HL-60 (cell line): Measurements from ENCODE around the gene ACVRL1.

Source experiments
- DNase-seq, 2 experiments: peaks; one replicate each; pipeline ENCODE4 v3.0.0-alpha.2; 2010 to 2020; ENCODE audit warnings: low read depth in 1 of 2, low spot score in 1 of 2
- H3K27ac ChIP-seq: fragments of 250-450 bp; sonication (Bioruptor Pico); replicated peaks from 2 replicates; pipeline ENCODE4 v1.5.1; 2020; ENCODE audit warnings: mild to moderate bottlenecking, moderate library complexity
- H3K27me3 ChIP-seq: fragments of 250-450 bp; sonication (Bioruptor Pico); 2 replicates; pipeline ENCODE4 v1.5.1; 2021; ENCODE audit warnings: mild to moderate bottlenecking, moderate library complexity; ENCODE audit not compliant: insufficient read depth, poor library complexity, severe bottlenecking
- H3K4me3 ChIP-seq: replicated peaks from 2 replicates; pipeline ENCODE4 v1.5.1; 2011; ENCODE audit warnings: mild to moderate bottlenecking, control low read depth, low read length; ENCODE audit not compliant: insufficient read depth
- CTCF ChIP-seq: IDR thresholded peaks from one replicate; pipeline ENCODE4 v1.5.1; 2011; ENCODE audit warnings: low read length, control low read depth, inconsistent platforms; ENCODE audit not compliant: insufficient read depth
- GABPA ChIP-seq: IDR thresholded peaks from 2 replicates; pipeline ENCODE4 v1.6.1; 2012; ENCODE audit warnings: low read depth
- POLR2AphosphoS5 ChIP-seq: IDR thresholded peaks from 2 replicates; pipeline ENCODE4 v1.6.1; 2012; ENCODE audit warnings: low read depth
- REST ChIP-seq: IDR thresholded peaks from 2 replicates; pipeline ENCODE4 v1.6.1; 2012; ENCODE audit warnings: low read depth; ENCODE audit not compliant: insufficient replicate concordance
- SPI1 ChIP-seq: IDR thresholded peaks from 2 replicates; pipeline ENCODE4 v1.6.1; 2012; ENCODE audit warnings: low read depth, mild to moderate bottlenecking, borderline replicate concordance

The ACVRL1 gene

DNA sequence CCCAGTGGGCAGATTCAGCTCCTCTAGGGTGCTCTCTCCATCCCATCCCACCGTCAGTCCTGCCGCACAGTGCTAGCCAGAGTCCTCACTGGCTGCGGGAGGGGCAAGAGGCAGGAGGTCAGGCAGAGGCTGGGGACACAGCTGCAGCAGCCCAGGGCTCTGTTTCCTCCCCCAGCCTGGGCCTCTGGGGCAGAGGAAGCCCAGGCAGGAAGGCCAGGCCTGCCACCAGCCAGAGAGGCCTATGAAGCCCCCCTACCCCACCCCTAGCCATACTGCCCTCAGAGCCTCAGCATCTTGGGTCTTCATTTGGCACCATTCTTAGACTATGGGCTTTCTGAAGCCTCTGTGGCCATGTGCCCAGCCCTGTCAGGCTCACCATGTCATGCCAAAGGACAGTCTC, 3.4 kb downstream of the ACVRL1 start:
- H3K27me3 ChIP-seq, result peaks cover 18% of the 10 kb centered on the region
- TF ChIP-seq CTCF, result no peak
- no peak for TF ChIP-seq POLR2AphosphoS5
- no peak for TF ChIP-seq SPI1
- TF ChIP-seq REST, result no peak
- TF ChIP-seq GABPA, result no peak
- DNase-seq, result no peak
- no peak overlapping the region for H3K4me3 ChIP-seq
- H3K27ac ChIP-seq, result no peak overlapping the region

- no peak overlapping the region for H3K4me3 ChIP-seq
- H3K27ac ChIP-seq, result no peak overlapping the region
- peaks cover 18% of the 10 kb centered on the region for H3K27me3 ChIP-seq
- no peak for DNase-seq
- TF ChIP-seq REST, result no peak
- TF ChIP-seq SPI1, result no peak
- no peak for TF ChIP-seq CTCF
- TF ChIP-seq POLR2AphosphoS5, result no peak
- TF ChIP-seq GABPA, result no peak
Observed at GRCh38 chr12:51911307-51911706, 4.0 kb downstream of the ACVRL1 start.

- Histone ChIP-seq H3K27ac (no peak overlapping the region), H3K4me3 (no peak overlapping the region), H3K27me3 (peaks cover 15% of the 10 kb centered on the region)
- peak; percentile 20 to 51 for DNase-seq
- no peak for TF ChIP-seq GABPA
- TF ChIP-seq REST, result no peak
- TF ChIP-seq SPI1, result peak; percentile 57; the same call in 1 of the 2 replicates
- no peak for TF ChIP-seq CTCF
- TF ChIP-seq POLR2AphosphoS5, result no peak
Observed at GRCh38 chr12:51911788-51912711, 4.7 kb downstream of the ACVRL1 start.
